B cell (primary cell): ENCODE data around the gene STARD3.

Experiments
- EZH2 ChIP-seq: IDR thresholded peaks from 2 replicates; pipeline ENCODE4 v1.6.1; 2012; ENCODE audit warnings: borderline replicate concordance, low read depth, mild to moderate bottlenecking, moderate library complexity, low read length; ENCODE audit not compliant: insufficient read depth, poor library complexity, severe bottlenecking
- TF ChIP-seq, protein P1 (sequence below): fragments of 200-600 bp; IDR thresholded peaks from one replicate; pipeline ENCODE4 v1.8.0; 2022; ENCODE audit warnings: antibody characterized with exemption, mild to moderate bottlenecking

GRCh38 chr17:39687101-39687545 lies 50.2 kb downstream of the STARD3 start:
- TF ChIP-seq, protein P1, sequence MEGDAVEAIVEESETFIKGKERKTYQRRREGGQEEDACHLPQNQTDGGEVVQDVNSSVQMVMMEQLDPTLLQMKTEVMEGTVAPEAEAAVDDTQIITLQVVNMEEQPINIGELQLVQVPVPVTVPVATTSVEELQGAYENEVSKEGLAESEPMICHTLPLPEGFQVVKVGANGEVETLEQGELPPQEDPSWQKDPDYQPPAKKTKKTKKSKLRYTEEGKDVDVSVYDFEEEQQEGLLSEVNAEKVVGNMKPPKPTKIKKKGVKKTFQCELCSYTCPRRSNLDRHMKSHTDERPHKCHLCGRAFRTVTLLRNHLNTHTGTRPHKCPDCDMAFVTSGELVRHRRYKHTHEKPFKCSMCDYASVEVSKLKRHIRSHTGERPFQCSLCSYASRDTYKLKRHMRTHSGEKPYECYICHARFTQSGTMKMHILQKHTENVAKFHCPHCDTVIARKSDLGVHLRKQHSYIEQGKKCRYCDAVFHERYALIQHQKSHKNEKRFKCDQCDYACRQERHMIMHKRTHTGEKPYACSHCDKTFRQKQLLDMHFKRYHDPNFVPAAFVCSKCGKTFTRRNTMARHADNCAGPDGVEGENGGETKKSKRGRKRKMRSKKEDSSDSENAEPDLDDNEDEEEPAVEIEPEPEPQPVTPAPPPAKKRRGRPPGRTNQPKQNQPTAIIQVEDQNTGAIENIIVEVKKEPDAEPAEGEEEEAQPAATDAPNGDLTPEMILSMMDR = no peak
- TF ChIP-seq EZH2 = no peak
